A673 (cell line): ENCODE results near the gene CSGALNACT2. TPM values are rescaled to one million over a fixed set of nuclear protein-coding genes. Genes with fewer than 3 reads are reported as not detected.

Source experiments
- BruUV-seq: library from RNA; stranded (reverse); fragments of 400-500 nt; replicated peaks from 2 replicates; lab custom pipeline; 2021; lab: Mats Ljungman, UMichigan
- CTCF ChIA-PET: fragments of 300-600 bp; sonication (Branson Sonifier 250); formaldehyde crosslinking; loops from one replicate; lab custom pipeline; 2022; ENCODE audit warnings: antibody characterized with exemption; lab: Charles Lee
- POLR2A ChIA-PET: fragments of 300-600 bp; sonication (Branson Sonifier 250); formaldehyde crosslinking; loops from one replicate; lab custom pipeline; 2022; ENCODE audit warnings: antibody characterized with exemption; ENCODE audit not compliant: low non-redundant PET; lab: Charles Lee
- DNase-seq: peaks from one replicate; pipeline ENCODE4 v3.0.0-alpha.2; 2015; ENCODE audit warnings: low spot score
- H3K27ac ChIP-seq: fragments of 200-600 bp; sonication (generic); 2 replicates; pipeline ENCODE4 v1.5.1; 2016; ENCODE audit warnings: mixed run types, low read depth, mild to moderate bottlenecking, mixed read lengths, antibody characterized with exemption, low read length; ENCODE audit not compliant: poor library complexity, severe bottlenecking
- H3K27me3 ChIP-seq: fragments of 200-600 bp; sonication (generic); replicated peaks from 2 replicates; pipeline ENCODE4 v1.6.1; 2017; ENCODE audit warnings: mixed run types, low read depth, mild to moderate bottlenecking, mixed read lengths, antibody characterized with exemption, low read length; ENCODE audit not compliant: insufficient read depth, poor library complexity
- H3K36me3 ChIP-seq: fragments of 200-600 bp; sonication (generic); 2 replicates; pipeline ENCODE4 v1.6.1; 2016; ENCODE audit warnings: mixed run types, mild to moderate bottlenecking, mixed read lengths, antibody characterized with exemption, low read length; ENCODE audit not compliant: insufficient read depth, poor library complexity, severe bottlenecking
- H3K4me1 ChIP-seq: fragments of 200-600 bp; sonication (generic); 2 replicates; pipeline ENCODE4 v1.6.1; 2017; ENCODE audit warnings: mixed run types, mild to moderate bottlenecking, mixed read lengths, antibody characterized with exemption, low read length; ENCODE audit not compliant: insufficient read depth, poor library complexity, severe bottlenecking
- H3K4me3 ChIP-seq: fragments of 200-600 bp; sonication (generic); 2 replicates; pipeline ENCODE4 v1.5.1; 2016; ENCODE audit warnings: low read depth, mixed run types, mild to moderate bottlenecking, mixed read lengths, low read length; ENCODE audit not compliant: poor library complexity, severe bottlenecking
- H3K9me3 ChIP-seq: fragments of 200-600 bp; sonication (generic); 2 replicates; pipeline ENCODE4 v1.6.1; 2016; ENCODE audit warnings: mixed run types, low read depth, mild to moderate bottlenecking, mixed read lengths, antibody characterized with exemption, low read length; ENCODE audit not compliant: poor library complexity, severe bottlenecking
- CTCF ChIP-seq: fragments of 300-800, 200-600 bp; sonication (generic); conservative IDR thresholded peaks from 2 replicates; pipeline ENCODE4 v1.5.1; 2017; ENCODE audit warnings: low read depth, mild to moderate bottlenecking, antibody characterized with exemption, low read length, moderate library complexity, mixed read lengths
- EZH2 ChIP-seq: fragments of 200-600 bp; sonication (generic); IDR thresholded peaks from 2 replicates; pipeline ENCODE4 v1.6.1; 2017; ENCODE audit warnings: borderline replicate concordance, low read depth, mild to moderate bottlenecking, mixed read lengths, antibody characterized with exemption, low read length; ENCODE audit not compliant: poor library complexity, severe bottlenecking
- intact Hi-C: fragments of 100-400 bp; cut with micrococcal nuclease; formaldehyde crosslinking; loops from one replicate; pipeline ENCODE4 v1.10.0; 2022; ENCODE audit not compliant: unreplicated experiment
- total RNA-seq: library from RNA; stranded (reverse); gene quantifications from 2 replicates; pipeline ENCODE4 v1.2.3, GENCODE V29; 2021

The CSGALNACT2 gene
- total RNA-seq, 1 experiment from 2014 or later: 18.6 TPM

DNA sequence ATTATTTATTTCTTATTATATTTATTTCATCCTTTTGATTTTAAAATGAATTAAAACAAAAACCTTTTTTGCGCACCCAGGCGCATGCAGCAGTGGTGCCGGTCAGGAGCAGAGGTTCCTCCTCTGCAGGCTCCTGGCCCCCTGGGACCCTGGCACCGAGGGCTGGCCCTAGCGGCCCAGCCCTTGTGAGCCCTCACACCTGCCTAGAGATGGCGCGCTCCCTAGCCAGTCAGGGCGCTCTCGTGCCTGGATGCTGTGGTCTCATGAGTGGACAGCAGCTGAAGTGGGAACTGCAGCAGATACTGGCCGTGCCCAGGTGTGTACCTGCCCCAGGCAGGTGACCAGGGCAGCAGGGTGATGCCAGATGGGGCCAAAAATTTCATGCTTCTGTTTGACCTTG lies 47.6 kb upstream of the CSGALNACT2 start:
- ChIA-PET CTCF (no interaction called here), POLR2A (no interaction called here)
- H3K36me3 ChIP-seq: no peaks in the 10 kb centered on the region
- H3K27ac ChIP-seq: no peak overlapping the region
- H3K27me3 ChIP-seq: no peaks in the 10 kb centered on the region
- H3K4me3 ChIP-seq: no peak overlapping the region
- H3K4me1 ChIP-seq: peaks cover 25% of the 10 kb centered on the region
- TF ChIP-seq CTCF: no peak
- TF ChIP-seq EZH2: no peak
- intact Hi-C loops: loop anchor here (5.0 kb wide), 2 partner anchors 223 to 338 kb away; no protein-coding TSS in a partner anchor
- BruUV-seq: no TSS peak
- no peaks in the 10 kb centered on the region for H3K9me3 ChIP-seq
- no peak for DNase-seq

DNA sequence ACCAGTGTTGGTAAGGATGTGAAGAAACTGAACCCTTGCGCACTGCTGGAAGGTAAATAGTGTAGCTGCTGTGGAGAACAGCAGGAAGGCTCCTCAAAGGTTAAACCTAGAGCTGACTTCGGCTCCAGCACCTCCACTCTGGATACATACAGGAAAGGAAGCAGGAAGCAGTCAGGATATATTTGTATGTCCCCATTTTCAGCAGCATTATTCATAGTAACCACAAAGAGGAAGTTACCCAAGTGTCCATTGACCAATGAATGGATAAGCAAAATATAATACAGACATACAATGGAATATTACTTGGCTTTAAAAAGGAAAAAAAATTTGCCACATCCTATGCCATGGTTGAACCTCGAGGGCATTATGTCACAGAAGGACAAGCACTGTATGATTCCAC lies 46.4 kb upstream of the CSGALNACT2 start:
- intact Hi-C loops: loop anchor here (5.0 kb wide), 2 partner anchors 225 to 340 kb away; no protein-coding TSS in a partner anchor
- no peak for DNase-seq
- BruUV-seq: no TSS peak
- ChIA-PET POLR2A (no interaction called here), CTCF (interaction anchor here (1.5 kb wide), 1 partner anchor 13 kb away, joined by 5 read pairs; no protein-coding TSS in a partner anchor)
- H3K9me3 ChIP-seq: no peaks in the 10 kb centered on the region
- H3K27me3 ChIP-seq: no peaks in the 10 kb centered on the region
- TF ChIP-seq CTCF (no peak), EZH2 (no peak)
- no peak overlapping the region for H3K4me3 ChIP-seq
- no peaks in the 10 kb centered on the region for H3K36me3 ChIP-seq
- H3K27ac ChIP-seq: no peak overlapping the region
- H3K4me1 ChIP-seq: peaks cover 25% of the 10 kb centered on the region

DNA sequence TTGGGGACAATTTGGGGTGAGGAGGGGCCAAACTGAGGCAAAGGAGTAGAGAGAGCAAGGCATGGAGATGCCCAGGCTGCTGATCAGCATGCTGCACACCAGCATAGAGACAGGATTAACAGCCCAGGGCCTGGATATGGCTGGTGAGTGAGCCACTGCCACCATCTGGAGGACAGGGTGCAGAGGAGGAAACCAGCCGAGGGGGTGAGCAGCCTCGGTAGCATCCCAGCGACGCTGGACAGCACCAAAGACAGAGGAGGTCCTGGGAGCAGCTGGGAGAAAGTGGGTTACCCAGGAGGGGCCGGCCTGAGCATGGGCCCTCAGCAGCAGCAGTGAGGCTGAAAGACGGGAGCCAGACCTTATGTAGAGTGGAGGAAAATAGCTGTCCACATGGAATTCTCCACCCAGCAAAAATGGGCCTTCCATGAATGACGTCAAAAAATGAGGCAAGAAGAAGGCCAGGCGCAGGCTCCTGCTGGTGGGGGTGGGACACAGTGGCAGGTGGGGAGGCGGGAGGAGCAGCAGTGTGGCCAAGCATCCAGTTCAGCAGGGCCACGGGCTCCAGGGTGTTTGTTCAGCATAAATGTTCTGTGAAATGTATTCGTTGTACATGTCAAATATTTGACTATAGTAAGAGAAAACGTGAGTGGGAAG lies 44.7 kb upstream of the CSGALNACT2 start:
- BruUV-seq: no TSS peak
- no peak overlapping the region for H3K4me3 ChIP-seq
- intact Hi-C loops: loop anchor here (5.0 kb wide), 2 partner anchors 226 to 341 kb away; no protein-coding TSS in a partner anchor
- H3K27me3 ChIP-seq: no peaks in the 10 kb centered on the region
- no peaks in the 10 kb centered on the region for H3K9me3 ChIP-seq
- ChIA-PET POLR2A (no interaction called here), CTCF (no interaction called here)
- H3K27ac ChIP-seq: no peak overlapping the region
- no peaks in the 10 kb centered on the region for H3K36me3 ChIP-seq
- peak; percentile 79 for DNase-seq
- TF ChIP-seq CTCF (peak; percentile 51), EZH2 (no peak)
- peaks cover 25% of the 10 kb centered on the region for H3K4me1 ChIP-seq
